Upper lobe of left lung (tissue), 6 donors: ENCODE measurements around the gene MYLK. TPM values are rescaled to one million over a fixed set of nuclear protein-coding genes. Genes with fewer than 3 reads are reported as not detected.
"Not testable (repeated sequence)": the region's sequence is repeated elsewhere in the genome, so short reads cannot be mapped to it uniquely, and the experiment has no call there.

ENCODE experiments used
- ATAC-seq, 2 donors: fragments of 200-7000 bp; cut with Tn5 transposase; one replicate each; pipeline ENCODE4 v1.9.1; 2022; ENCODE audit warnings: mild to moderate bottlenecking in 2 of 2, moderate library complexity in 2 of 2; ENCODE audit not compliant: low FRiP score in 2 of 2
- DNase-seq, 2 donors: peaks; one replicate each; pipeline ENCODE4 v3.0.0-alpha.2; 2019 to 2020
- H3K27ac ChIP-seq, 4 donors: fragments of 200-600 bp; sonication (generic); one replicate each; pipeline ENCODE4 v1.5.1; 2016 to 2019
- H3K27me3 ChIP-seq, 4 donors: fragments of 200-600 bp; sonication (generic); one replicate each; pipeline ENCODE4 v1.5.1; 2017 to 2019
- H3K36me3 ChIP-seq, 4 donors: fragments of 200-600 bp; sonication (generic); one replicate each; pipeline ENCODE4 v1.5.1; 2016 to 2019
- H3K4me1 ChIP-seq, 4 donors: fragments of 200-600 bp; sonication (generic); one replicate each; pipeline ENCODE4 v1.5.1; 2018 to 2019
- H3K4me3 ChIP-seq, 4 donors: fragments of 200-600 bp; sonication (generic); one replicate each; pipeline ENCODE4 v1.5.1; 2017 to 2019; ENCODE audit warnings: mild to moderate bottlenecking in 2 of 4, moderate library complexity in 1 of 4
- H3K9me3 ChIP-seq, 4 donors: fragments of 200-600 bp; sonication (generic); one replicate each; pipeline ENCODE4 v1.5.1; 2018 to 2019
- EP300 ChIP-seq, 4 donors: sonication (generic); formaldehyde crosslinking; IDR thresholded peaks; one replicate each; pipeline ENCODE4 v1.5.1; 2017; ENCODE audit warnings: antibody characterized with exemption in 4 of 4, control low read depth in 2 of 4
- POLR2A ChIP-seq, 4 donors: fragments of 450-650 bp; IDR thresholded peaks; one replicate each; pipeline ENCODE4 v1.5.1; 2016 to 2017; ENCODE audit warnings: antibody characterized with exemption in 4 of 4, mild to moderate bottlenecking in 2 of 4
- POLR2AphosphoS5 ChIP-seq, 2 donors: sonication (generic); formaldehyde crosslinking; IDR thresholded peaks; one replicate each; pipeline ENCODE4 v1.5.1; 2017; ENCODE audit warnings: antibody characterized with exemption in 2 of 2
- WGBS, 2 donors: methylation state at CpG; one replicate each; pipeline ENCODE4 v1.1.5; 2017 to 2018; 5-methylcytosine and 5-hydroxymethylcytosine counted together
- total RNA-seq, 6 donors: library from RNA; depleted of rRNA in 4 of 6; stranded (reverse); fragments of >200 nt in 4 of 6; gene quantifications; one replicate each; pipeline versions ENCODE4 v1.1.0 to v1.2.1, GENCODE V29; 2016 to 2021
- TF ChIP-seq, protein P1 (sequence below), 6 experiments: fragments of 450-650 bp in 4 of 6; fragments of 200-600 bp in 2 of 6; sonication (generic) in 2 of 6; IDR thresholded peaks; one replicate each; pipeline ENCODE4 v1.5.1; 2016 to 2019; ENCODE audit warnings: antibody characterized with exemption in 6 of 6
- donor health status: DM: no; HTN: no; CAD: no; lungs with moderate emphysema.
- donor health status: DM: no; HTN: yes; CAD: no; lungs with severe emphysema.

MYLK gene
- total RNA-seq, 6 donors from 2014 or later, result 105 to 378 (median 160) TPM

DNA sequence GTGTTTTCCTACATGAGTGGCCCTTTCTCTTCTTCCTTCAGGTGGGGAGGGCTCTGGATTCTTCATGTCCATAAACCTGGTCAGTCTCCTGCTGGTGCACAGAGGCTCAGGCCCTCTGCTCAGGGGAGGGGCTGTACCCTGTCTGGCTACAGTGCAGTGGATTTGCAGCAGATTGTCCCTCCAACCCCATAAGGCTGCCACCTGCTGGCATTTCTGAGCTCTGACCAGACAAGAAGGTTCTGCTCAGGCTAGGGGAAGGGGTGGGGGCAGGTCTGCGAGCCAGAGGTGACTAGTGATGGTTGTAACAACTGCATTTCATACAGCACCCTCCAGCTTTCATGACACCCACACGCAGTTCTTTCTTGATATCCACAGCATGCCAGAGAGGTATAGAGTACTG, 182.1 kb downstream of the MYLK start:
- H3K36me3 ChIP-seq, H3K27me3 ChIP-seq, H3K9me3 ChIP-seq: not testable (repeated sequence)
- ATAC-seq, result peak; percentile 73 to 75
- WGBS, 2 donors, result 10 to 15% methylated on average over 2 of the region's 2 CpGs
- Histone ChIP-seq H3K4me3 (peak overlapping the region in 2 of 4 donors; percentile 29 to 54), H3K4me1 (peaks cover 18 to 46% (median 33%) of the 10 kb centered on the region in 4 donors), H3K27ac (peak overlapping the region in 2 of 4 donors; percentile 77 to 87)
- TF ChIP-seq, protein P1, sequence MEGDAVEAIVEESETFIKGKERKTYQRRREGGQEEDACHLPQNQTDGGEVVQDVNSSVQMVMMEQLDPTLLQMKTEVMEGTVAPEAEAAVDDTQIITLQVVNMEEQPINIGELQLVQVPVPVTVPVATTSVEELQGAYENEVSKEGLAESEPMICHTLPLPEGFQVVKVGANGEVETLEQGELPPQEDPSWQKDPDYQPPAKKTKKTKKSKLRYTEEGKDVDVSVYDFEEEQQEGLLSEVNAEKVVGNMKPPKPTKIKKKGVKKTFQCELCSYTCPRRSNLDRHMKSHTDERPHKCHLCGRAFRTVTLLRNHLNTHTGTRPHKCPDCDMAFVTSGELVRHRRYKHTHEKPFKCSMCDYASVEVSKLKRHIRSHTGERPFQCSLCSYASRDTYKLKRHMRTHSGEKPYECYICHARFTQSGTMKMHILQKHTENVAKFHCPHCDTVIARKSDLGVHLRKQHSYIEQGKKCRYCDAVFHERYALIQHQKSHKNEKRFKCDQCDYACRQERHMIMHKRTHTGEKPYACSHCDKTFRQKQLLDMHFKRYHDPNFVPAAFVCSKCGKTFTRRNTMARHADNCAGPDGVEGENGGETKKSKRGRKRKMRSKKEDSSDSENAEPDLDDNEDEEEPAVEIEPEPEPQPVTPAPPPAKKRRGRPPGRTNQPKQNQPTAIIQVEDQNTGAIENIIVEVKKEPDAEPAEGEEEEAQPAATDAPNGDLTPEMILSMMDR (IDR thresholded peaks at IDR 0.05), result peak; percentile 49 to 69 (median 58)
- DNase-seq, result peak in 1 of 2 donors; percentile 76

DNA sequence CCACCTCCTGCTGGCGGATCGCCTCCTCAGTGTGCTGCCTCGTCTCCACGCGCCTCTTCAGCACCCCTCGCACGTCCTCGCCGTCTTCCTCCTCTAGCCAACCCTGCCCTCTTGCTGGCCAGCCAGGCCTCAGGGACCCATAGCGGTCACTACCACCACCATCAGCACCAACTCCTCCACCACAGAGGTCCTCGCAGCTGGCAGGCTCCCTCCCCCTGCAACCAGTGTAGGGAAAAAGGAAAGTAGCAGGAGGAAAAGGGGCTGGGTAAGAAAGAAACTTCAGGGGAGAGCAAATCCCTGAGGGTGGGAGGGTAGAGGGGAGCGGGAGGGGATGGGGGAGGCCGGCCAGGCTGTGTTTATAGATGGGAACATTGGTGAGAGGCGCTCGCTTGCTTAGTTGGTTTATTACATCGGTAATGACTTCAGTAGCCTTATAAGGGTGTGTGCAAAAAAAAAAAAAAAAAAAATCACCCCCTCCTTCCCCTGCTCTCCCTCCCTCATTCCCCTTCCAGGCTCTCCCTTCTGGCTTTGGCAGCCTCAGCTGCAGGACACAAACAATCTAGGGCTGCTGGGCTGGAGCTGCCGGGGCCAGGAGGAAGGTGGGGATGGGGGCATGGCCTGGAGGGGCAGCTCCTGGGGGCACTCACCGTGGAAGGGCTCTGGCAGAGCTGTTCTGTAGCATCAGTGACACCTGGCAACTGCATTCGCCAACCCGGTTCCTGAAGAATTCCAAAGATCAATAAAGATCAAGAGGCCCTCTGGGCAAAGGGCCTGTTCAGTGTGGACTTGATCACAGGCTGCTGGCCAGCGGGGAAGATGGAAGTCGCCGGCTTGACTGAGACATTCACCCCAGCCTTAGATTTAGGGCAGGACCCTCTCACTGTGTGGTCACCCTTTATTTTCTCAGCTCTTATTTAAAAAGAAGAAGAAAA, 183.1 kb downstream of the MYLK start:
- peak in 1 of 2 donors; percentile 20 for ATAC-seq
- peak overlapping the region; percentile 20 to 87 (median 83) for H3K27ac ChIP-seq
- H3K4me3 ChIP-seq, result peak overlapping the region in 3 of 4 donors; percentile 31 to 54 (median 45)
- H3K4me1 ChIP-seq, result peaks cover 28 to 56% (median 41%) of the 10 kb centered on the region in 4 donors
- DNase-seq, result peak in 1 of 2 donors; percentile 60
- H3K27me3 ChIP-seq, result no peaks in the 10 kb centered on the region
- TF ChIP-seq EP300 (IDR thresholded peaks at IDR 0.05) (no peak), POLR2A (IDR thresholded peaks at IDR 0.05) (no peak), POLR2AphosphoS5 (IDR thresholded peaks at IDR 0.05) (no peak)
- TF ChIP-seq, protein P1 (IDR thresholded peaks at IDR 0.05), result no peak
- 56 to 68% methylated on average over 23 of the region's 23 CpGs for WGBS, 2 donors
- no peaks in the 10 kb centered on the region for H3K9me3 ChIP-seq
- H3K36me3 ChIP-seq, result no peaks in the 10 kb centered on the region

DNA sequence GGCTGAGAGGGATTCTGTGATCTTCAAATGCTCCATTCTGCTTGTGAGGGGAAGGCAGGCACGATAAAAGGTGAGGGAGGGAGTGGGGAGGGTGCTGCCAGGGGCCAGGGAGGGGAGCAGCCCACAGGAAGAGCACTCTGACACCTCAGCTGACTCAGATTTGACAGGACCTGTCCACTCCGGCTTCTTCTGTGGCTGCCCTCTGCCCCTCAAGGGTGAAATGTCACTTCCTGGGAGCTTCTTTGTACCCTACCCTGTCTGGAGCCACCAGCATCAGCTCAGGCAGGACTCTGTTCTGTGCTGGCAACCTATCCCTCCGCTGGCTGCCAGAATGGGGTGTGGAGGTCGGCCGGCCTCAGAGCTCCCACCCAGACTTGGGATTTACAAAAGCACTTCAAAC, 185.3 kb downstream of the MYLK start:
- Histone ChIP-seq H3K9me3 (no peaks in the 10 kb centered on the region), H3K4me3 (peak overlapping the region in 3 of 4 donors; percentile 31 to 54 (median 45)), H3K36me3 (no peaks in the 10 kb centered on the region), H3K27me3 (no peaks in the 10 kb centered on the region), H3K27ac (peak overlapping the region; percentile 48 to 87 (median 83)), H3K4me1 (peaks cover 42 to 70% (median 59%) of the 10 kb centered on the region in 4 donors)
- TF ChIP-seq EP300 (IDR thresholded peaks at IDR 0.05) (no peak), POLR2A (IDR thresholded peaks at IDR 0.05) (no peak), POLR2AphosphoS5 (IDR thresholded peaks at IDR 0.05) (no peak)
- TF ChIP-seq, protein P1 (IDR thresholded peaks at IDR 0.05), result no peak
- 48 to 68% methylated on average over 5 of the region's 5 CpGs for WGBS, 2 donors
- DNase-seq (no peak), ATAC-seq (no peak)

DNA sequence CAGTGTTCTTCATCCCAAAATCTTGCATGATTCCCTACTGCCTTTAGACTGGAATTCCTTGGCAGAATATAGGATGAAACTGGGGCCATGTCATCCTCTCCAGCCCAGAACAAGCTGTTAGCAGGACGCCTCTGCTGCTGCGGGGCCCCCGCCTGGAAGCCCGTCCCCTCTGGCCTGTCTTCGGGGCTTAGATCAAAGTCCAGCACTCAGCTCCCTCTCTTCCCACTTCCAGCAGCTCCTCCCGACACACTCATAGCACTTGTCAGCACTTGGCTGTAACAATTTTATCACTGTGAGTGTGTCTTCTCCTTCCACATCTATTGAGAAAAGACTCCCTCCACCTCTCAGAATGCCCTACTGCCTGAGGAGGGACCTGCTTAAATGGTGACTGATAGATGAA, 187.3 kb downstream of the MYLK start:
- DNase-seq, result no peak

More for the DNA sequence above, 187.3 kb downstream of the MYLK start:
- no peaks in the 10 kb centered on the region for H3K27me3 ChIP-seq
- no peaks in the 10 kb centered on the region for H3K9me3 ChIP-seq
- H3K4me3 ChIP-seq, result peak overlapping the region in 2 of 4 donors; percentile 45 to 54
- H3K4me1 ChIP-seq, result peaks cover 51 to 77% (median 66%) of the 10 kb centered on the region in 4 donors
- ATAC-seq, result no peak
- peaks cover 0 to 11% (median 0%) of the 10 kb centered on the region in 4 donors for H3K36me3 ChIP-seq
- TF ChIP-seq POLR2A (IDR thresholded peaks at IDR 0.05) (no peak), POLR2AphosphoS5 (IDR thresholded peaks at IDR 0.05) (no peak), EP300 (IDR thresholded peaks at IDR 0.05) (no peak)
- TF ChIP-seq, protein P1 (IDR thresholded peaks at IDR 0.05), result no peak
- peak overlapping the region; percentile 16 to 87 (median 82) for H3K27ac ChIP-seq
- WGBS, 2 donors, result 64% methylated on average over 6 of the region's 6 CpGs
